ENCODE results near the gene MAST1.
A peak's percentile ranks its signal among the peaks of the same experiment; 100 is the strongest.
"Not testable (repeated sequence)": the region's sequence is repeated elsewhere in the genome, so short reads cannot be mapped to it uniquely, and the experiment has no call there.

The MAST1 gene

DNA sequence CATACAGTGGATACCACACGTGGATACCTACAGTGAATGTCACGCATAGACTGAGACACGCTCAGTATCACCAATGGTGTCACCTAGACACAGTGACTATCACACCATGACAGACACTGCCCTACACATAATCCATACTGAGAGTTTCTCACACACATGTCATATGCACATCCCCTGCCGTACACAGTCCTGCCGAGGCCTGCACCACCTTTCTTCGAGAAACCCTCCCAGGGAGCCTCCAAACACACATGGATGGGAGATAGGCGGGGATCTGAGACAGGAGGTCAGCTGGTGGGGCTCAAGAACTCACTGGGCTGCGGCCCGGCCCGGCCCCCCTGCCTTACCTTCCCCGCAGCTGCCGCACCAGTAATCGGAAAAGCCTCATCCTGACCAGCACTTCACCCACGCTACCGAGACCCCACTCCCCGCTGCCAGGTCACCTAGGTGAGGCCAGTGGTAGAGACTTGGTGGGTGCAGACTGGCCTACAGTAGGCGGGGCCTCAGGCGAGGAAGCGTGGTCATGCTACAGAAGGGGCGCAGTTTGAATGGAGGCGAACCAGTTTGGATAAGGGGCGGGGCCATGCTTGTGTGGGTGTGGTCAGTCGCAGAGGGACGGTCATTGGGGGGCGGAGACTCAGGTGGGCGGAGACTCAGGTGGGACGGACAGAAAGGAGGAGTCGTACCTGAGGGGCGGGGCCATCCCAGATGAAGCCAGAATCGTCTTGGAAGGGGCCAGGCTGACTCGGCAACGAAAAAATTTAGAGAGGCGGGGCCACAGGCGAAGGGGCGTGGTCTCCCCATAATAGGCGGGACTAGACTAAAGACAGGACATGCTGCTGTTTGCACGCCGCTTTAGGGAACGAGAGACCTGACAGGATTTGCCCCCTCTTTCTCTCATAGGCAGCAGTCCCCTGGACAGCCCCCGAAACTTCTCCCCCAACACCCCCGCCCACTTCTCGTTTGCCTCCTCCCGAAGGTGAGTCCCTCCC lies 2.1 kb downstream of the MAST1 start:
- peak in 1 of 2 experiments; percentile 39 for DNase-seq

GRCh38 chr19:12841094-12841493 lies 2.8 kb downstream of the MAST1 start:
- DNase-seq, result no peak

GRCh38 chr19:12842511-12842910 lies 4.2 kb downstream of the MAST1 start:
- DNase-seq, result no peak

- no peak for DNase-seq
Observed at GRCh38 chr19:12843328-12843727, 5.0 kb downstream of the MAST1 start.

DNA sequence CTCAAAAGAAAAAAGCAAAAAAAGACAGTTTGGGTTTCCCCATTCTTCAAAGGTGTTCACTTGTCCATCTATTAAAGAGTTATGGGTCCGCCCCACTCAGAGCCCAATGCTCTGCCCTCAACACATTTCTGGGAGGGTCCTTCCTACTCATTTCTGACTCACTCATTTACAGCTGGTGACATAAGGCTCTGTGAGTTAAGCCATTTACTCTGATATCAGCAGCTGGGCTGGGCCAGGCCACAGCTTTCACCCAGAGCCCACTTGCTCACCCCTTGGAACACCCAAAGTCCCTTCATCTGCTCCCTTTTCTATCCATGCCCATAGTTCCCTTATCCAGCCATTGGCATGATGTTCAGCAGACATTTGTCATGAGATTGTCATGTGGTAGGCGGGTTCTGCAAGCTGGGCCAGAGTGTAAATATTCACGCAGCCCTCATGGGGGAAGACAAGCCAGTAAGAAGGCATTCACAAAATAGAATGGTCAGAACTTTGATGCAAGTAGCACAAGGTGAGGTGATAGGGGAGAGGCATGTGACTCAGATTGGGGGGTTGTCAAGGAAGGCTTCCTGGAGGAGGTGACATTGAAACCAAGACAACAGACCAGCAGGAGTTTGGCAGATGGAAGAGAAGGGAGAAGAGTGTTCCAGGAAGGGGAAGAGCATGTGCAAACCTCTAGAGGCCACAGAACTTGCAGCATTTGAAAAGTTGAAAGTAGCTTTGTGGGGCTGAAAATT lies 5.9 kb downstream of the MAST1 start:
- DNase-seq, result no peak

DNA sequence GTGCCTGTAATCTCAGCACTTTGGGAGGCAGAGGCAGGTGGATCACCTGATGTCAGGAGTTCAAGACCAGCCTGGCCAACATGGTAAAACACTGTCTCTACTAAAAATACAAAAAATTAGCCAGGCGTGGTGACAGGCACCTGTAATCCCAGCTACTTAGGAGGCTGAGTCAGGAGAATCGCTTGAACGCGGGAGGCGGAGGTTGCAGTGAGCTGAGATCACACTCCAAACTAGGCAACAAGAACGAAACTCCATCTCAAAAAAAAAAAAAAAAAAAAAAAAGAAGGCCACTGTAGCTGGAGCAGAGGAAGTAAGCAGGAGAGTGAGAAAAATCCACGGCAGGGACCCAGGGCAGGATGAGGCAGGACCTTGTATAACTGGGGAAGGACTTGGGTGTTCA lies 8.3 kb downstream of the MAST1 start:
- not testable (repeated sequence) for DNase-seq

GRCh38 chr19:12847159-12848139 lies 9.1 kb downstream of the MAST1 start:
- no peak for DNase-seq

DNA sequence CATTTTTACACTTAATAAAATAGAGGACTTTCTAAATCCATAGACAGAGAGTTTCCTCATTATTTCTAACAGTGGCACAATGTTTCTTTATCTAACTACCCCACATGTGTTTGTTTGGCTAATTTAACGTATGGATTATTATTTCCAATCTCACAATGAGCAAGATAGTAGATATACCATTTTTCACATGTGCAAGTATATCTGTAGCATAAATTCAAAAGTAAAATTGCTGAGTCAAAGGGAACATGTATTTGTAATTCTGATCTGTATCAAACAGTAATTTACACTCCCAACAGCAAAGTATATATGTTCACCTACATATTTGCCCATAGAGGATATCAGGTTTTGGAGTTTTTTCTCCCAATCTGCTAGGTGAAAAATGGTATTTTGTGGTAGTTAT lies 18.3 kb downstream of the MAST1 start:
- DNase-seq, result no peak

DNA sequence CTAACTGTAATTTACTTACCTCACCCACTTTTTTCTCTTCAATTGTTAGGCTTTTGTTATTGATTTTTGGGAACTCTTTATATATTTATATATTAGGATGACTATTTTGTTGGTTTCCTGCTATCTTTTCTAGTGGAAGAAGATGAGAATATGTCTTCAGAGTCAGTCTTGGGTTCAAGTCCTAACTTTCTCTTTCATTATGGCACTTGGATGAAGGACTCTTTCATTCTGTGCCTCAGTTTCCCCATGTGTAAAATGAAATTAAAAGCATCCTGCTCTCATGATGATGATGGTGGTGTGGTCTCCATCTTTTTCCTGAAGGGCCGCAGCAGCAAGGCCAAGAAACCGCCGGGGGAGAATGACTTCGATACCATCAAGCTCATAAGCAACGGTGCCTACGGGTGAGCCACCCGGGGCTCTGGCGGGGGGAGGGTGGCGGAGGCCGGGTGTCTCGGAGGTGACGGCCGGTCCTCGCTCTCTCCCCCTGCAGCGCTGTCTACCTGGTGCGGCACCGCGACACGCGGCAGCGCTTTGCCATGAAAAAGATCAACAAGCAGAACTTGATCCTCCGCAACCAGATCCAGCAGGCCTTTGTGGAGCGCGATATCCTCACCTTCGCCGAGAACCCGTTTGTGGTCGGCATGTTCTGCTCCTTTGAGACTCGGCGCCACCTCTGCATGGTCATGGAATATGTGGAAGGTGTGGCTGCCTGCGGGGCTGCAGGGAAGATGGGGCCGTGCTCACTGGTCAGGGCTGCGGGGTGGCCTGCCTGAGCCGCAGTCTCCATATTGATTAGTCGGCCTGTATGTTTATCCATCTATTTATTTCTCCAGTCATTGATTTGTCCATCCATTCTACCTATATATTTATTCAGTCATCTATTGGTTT lies 20.0 kb downstream of the MAST1 start:
- DNase-seq, result no peak

DNA sequence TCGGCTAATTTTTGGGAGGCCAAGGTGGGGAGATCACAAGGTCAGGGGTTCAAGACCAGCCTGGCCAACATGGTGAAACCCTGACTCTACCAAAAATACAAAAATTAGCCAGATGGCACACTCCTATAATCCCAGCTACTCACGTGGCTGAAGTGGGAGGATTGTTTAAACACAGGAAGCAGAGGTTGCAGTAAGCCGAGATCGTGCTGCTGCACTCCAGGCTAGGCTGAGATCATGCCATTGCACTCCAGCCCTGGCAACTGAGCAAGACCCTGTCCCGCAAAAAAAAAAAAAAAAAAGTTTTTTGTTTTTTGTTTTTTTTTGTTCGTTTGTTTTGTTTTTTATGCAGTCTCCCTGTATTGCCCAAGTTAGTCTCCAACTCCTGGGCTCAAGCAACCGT lies 21.2 kb downstream of the MAST1 start:
- no peak for DNase-seq

GRCh38 chr19:12864143-12864542 lies 25.8 kb downstream of the MAST1 start:
- no peak for DNase-seq

DNA sequence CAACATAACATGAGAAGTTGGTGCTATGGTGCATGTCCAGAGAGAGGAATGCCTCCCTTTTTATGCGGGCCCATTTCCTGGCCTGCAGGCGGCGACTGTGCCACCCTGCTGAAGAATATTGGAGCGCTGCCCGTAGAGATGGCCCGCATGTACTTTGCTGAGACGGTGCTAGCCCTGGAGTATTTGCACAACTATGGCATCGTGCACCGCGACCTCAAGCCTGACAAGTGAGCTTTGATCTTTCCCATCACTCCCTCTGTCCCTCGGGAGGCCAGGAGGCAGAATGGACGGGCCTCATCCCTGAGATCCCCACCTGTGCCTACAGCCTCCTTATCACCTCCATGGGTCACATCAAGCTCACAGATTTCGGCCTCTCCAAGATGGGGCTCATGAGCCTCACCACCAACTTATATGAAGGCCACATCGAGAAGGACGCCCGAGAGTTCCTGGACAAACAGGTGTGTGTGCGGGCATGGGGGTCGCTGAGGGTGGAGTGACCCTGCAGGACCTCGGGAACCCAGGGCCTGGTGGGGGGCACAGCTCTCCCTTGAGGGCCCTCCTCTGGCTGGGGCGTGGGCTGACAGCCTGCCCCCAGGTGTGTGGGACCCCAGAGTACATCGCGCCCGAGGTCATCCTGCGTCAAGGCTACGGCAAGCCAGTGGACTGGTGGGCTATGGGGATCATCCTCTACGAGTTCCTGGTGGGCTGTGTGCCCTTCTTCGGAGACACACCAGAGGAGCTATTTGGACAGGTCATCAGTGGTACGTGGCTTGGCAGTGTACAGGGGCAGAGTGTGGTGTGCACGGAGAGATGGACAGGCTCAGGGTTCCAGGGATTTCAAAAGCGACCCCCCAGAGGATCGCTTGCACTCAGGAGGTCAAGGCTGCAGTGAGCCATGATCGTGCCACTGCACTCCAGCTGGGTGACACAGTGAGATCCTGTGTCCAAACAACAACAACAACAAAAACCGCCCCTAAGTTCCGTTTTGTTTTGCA lies 26.7 kb downstream of the MAST1 start:
- no peak for DNase-seq

DNA sequence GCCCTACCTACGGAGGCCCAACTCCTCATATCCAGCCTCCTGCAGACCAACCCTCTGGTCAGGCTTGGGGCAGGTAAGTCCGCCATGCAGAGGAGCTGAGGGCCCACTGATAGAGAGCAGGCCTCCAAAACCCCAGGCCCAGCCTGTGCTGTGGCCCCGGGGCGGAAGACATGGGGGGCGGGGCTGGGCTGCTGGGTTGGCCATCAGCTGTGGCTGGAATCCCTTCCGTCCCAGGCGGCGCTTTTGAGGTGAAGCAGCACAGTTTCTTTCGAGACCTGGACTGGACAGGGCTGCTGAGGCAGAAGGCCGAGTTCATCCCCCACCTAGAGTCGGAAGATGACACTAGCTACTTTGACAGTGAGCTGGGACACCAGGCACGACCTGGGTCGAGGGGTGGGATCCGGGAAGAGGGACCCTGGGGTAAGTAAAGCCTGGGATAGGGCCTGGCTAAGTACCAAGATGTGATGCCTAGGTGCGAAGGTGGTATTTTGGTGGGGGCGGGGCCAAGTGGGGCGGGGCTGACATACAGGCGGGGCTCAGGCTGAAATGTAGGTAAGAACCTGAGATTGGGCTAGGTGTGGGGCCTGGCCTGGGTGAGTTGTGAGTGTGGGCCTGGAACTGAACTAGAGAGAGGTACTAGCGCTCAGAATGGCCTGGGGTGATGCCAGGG lies 27.6 kb downstream of the MAST1 start:
- DNase-seq, result no peak

DNA sequence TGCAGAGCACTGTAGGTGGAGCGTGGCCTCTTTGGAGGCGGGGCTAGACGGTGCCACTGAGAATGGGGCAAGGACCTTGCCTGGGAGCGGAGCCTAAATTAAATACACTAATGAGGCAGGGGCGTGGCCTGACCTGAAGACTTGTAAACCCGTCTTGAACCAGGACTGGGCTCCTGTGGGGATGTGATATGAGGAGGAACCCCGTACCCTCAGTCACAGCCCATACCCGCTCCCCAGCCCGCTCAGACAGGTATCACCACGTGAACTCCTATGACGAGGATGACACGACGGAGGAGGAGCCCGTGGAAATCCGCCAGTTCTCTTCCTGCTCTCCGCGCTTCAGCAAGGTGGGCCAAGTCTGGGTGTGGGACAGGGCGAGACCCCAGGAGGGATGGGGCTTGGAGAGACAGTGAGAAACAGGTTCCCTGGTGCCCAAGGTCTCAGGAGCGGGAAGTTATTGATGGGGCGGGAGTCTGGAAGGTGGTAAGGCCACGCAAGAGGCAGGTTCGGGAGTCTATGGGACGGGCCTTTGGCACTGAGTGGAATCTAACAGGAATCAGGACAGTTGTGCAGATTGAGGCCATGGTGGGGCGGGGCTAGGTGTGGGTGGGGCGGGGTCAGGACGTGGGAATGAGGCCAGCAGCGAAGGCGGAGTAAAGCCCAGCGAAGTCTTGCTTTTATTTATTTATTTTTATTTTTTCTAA lies 28.3 kb downstream of the MAST1 start:
- DNase-seq, result no peak

GRCh38 chr19:12867120-12868099 lies 29.1 kb downstream of the MAST1 start:
- no peak for DNase-seq

GRCh38 chr19:12868540-12869112 lies 30.3 kb downstream of the MAST1 start:
- DNase-seq, result no peak

DNA sequence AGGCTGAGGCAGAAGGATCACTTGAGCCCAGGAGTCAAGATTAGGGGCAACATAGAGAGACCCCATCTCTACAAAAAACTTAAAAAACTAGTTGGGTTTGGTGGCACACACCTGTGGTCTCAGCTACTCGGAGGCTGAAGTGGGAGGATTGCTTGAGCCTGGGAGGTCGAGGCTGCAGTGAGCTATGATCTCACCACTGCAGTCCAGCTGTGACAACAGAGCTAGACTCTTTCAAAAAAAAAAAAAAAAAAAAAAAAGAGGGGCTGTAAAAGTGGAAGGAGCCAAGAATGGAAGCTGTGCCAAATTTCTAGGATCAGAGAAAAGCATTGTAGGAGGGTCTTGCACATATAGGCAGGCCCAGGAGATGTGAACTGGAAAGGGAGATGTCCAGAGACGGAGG lies 33.4 kb downstream of the MAST1 start:
- no peak for DNase-seq

DNA sequence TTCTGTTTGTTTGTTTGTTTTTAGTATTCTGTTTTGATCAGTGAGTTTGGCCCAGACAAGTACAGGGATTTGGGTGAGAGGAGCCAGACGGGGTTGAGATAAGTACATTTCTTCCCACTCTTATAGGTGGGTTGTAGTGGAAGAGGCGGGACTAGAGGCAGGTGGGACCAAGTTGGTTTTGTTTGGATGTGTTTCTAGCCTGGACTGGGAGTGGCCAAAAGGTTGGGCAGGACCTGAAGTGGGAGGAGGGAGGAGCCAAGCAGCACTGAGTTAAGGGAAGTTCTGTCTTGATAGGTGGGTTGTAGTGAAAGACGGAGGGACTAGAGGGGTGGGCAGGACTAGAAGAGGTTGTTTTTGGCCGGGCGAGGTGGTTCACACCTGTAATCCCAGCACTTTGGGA lies 33.9 kb downstream of the MAST1 start:
- DNase-seq, result no peak
